NCI-H82 (cell line): ENCODE results near the gene KRTAP4-2.
"Not testable (repeated sequence)": the region's sequence is repeated elsewhere in the genome, so short reads cannot be mapped to it uniquely, and the experiment has no call there.

Source experiments
- DNase-seq: peaks from one replicate; lab custom pipeline; 2025; lab: John Stamatoyannopoulos, UW

KRTAP4-2 gene

DNA sequence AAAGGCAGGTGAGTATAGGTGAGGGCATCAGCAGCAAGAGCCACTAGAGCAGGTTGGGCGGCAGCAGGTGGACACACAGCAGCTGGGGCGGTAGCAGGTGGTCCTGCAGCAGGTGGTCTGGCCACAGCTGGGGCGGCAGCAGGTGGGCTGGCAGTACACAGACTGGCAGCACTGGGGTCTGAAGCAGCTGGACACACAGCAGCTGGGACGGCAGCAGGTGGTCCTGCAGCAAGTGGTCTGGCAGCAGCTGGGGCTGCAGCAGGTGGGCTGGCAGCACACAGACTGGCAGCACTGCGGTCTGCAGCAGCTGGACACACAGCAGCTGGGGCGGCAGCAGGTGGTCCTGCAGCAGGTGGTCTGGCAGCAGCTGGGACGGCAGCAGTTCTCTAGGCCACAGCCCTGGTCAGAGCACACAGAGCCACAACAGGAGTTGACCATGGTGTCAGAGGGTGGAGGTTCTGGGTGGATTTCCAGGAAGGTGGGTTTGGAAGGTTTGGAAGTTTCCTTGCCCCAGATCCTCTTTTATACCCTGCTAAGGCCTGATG, at the start of gene KRTAP4-2:
TSS of gene KRTAP4-2 (minus strand) at position 495 of the 545 bp plus-strand sequence. CDS start at position 438, 57 bp downstream.
- DNase-seq = no peak

DNA sequence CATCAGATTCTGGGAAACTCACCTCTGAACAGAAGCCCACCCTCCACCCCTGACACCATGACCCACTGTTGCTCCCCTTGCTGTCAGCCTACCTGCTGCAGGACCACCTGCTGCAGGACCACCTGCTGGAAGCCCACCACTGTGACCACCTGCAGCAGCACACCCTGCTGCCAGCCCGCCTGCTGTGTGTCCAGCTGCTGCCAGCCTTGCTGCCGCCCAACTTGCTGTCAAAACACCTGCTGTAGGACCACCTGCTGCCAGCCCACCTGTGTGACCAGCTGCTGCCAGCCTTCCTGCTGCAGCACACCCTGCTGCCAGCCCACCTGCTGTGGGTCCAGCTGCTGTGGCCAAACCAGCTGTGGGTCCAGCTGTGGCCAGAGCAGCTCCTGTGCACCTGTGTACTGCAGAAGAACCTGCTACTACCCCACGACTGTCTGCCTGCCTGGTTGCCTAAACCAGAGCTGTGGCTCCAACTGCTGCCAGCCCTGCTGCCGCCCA, 48.6 kb upstream of the KRTAP4-2 start, which contains the start of gene KRTAP9-2:
TSS of gene KRTAP9-2 (plus strand) at position 51 of the 498 bp plus-strand sequence. CDS start at position 58, 7 bp downstream.
- DNase-seq = not testable (repeated sequence)

DNA sequence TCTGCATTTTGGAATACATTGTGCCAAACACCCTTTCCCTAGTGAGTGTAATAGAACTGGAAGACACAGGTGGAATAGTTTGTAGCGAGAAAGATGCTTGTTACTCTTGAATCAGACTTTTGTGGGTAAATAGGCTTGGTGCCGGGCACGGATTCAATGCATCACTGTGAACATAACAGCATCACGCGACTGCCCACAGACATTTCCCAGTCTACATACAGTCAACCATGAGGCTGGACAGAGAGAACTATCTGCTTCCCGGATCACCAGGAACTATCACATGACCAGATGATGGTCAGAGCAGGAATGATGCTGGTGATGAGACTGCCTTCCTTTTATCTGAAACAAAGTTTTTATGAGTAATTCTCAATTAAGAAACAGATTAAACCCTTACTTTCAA, 48.0 kb upstream of the KRTAP4-2 start:
- no peak for DNase-seq

DNA sequence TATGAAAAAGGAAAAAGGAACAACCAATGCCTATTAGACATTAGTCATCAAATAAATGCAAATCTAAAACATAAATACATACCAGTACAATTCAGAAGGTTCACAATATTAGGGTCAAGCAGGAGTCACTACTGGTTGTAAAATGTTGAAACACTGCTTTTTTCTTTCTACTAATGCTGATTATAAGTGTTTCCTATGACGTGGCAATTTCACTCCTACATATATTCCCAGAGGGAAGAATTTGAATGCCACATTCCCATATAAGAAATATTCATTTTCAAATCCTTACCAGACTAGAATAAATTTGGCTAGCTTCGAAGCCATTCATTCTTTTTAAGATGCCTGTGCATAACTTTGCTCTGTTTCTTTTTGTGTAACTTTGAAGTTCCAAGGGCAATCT, 45.8 kb upstream of the KRTAP4-2 start:
- DNase-seq = no peak

DNA sequence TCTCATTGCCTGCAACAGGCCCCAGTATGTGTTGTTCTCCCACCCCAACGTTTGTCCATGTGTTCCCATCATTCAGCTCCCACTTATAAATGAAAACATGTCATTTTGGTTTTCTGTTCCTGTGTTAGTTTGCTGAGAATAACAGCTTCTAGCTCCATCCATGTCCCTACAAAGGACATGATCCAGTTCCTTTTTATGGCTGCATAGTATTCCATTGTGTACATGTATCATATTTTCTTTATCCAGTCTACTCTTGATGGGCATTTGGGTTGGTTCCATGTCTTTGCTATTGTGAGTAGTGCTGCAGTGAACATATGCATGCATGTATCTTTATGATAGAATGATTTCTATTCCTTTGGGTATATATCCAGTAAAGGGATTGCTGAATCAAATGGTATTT, 37.7 kb upstream of the KRTAP4-2 start:
- DNase-seq = no peak

DNA sequence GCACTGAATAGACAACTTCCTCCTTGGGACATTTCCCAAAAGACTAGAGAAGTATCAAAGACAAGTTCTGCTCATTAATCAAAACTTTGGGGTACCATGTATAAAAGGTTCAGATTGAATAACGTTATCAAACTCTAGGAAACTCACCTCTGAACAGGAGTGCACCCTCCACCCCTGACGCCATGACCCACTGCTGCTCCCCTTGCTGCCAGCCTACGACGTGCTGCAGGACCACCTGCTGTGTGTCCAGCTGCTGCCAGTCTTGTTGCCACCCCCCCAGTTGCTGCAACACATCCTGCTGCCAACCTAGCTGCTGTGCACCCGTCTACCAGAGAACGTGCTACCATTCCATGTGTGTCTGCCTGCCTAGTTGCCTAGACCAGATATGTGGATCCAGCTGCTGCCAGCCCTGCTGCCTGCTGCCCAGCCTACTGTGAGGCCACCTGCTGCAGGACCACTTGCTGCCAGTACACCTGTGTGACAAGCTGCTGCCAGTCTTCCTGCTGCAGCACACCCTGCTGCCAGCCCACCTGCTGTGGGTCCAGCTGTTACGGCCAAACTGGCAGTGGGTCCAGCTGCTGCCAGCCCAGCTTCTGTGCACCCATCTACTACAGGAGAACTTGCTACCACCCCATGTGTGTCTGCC, 34.6 kb upstream of the KRTAP4-2 start:
- no peak for DNase-seq

DNA sequence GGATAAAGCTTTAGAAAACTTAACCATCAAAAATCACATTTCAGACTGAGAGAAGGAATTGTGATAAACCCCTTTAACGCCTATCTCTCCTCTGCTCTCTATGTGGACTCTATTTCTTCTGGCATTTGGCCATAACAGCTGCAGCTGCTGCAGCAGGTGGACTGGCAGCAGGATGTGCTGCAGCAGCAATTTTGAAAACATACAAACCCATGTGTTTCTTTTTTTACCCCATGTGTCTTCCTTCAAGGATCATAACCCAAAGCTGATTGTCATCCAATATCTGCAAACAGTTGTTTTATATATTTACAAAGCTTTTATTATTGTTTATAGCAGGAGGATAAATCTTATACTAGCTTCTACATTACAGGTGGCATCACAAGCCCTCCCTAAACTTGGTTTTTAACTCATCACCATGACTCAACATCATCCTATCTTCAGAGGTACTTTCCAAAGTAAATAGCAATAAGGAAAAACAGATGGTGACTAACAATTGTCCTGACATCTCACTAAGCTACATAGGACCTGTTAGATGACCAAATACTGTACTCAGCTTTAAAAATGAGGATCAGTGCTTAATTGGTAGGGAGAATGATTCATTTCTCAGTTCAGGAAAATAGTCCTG, 33.9 kb upstream of the KRTAP4-2 start:
- no peak for DNase-seq

DNA sequence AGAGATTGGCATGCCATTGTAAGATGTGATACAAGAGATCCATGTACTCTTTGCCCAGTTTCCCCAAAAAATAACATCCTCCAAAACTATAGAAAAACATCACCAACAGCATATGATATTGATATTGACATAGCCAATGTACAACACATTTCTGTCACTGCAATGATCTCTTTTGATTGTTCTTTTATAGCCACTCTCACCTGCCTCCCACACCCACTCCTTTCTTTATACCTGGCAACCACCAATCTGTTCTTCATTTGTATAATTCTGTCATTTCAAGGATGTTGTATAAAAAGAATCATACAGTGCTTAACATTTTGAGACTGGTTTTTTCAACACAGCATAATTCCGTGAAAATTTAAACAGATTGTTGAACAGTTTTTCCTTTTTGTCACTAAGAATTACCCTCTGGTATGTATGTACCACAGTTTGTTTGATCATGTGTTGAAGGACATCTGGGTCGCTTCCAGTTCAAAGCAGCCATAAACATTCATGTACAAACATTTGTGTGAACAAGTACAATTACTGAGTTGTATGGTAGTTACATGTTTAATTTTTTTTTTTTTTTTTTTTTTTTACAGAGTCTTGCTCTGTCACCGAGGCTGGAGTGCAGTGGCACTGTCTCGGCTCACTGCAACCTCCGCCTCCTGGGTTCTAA, 21.5 kb upstream of the KRTAP4-2 start:
- DNase-seq = no peak

DNA sequence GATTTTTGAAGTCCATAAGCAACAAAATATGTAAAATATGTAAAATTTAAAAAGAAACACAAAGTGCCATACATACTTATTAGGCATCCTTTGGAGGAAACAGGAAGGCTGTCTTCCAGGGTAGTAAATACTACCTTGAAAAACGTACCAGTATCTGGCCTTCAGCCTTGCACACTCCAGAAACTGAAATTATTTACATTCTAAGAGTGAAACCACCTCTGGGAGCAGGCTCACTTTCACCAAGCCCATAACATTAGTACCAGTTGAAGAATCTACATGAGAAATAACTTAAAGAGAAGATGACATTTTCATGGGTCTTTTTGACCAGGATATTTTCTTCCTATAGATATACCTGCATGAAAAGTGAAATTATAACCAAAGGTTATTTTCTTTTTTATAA, 18.0 kb upstream of the KRTAP4-2 start:
- DNase-seq = no peak

DNA sequence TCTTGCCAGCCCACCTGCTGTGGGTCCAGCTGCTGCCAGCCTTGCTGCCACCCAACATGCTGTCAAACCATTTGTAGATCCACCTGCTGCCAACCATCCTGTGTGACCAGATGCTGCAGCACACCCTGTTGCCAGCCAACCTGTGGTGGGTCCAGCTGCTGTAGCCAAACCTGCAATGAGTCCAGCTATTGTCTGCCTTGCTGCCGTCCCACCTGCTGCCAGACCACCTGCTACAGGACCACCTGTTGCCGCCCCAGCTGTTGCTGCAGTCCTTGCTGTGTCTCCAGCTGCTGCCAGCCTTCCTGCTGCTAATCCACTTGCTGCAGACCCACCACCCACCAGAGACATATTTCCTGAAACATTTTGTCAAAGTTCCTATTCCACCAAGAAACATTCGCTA, 12.3 kb upstream of the KRTAP4-2 start:
- no peak for DNase-seq

DNA sequence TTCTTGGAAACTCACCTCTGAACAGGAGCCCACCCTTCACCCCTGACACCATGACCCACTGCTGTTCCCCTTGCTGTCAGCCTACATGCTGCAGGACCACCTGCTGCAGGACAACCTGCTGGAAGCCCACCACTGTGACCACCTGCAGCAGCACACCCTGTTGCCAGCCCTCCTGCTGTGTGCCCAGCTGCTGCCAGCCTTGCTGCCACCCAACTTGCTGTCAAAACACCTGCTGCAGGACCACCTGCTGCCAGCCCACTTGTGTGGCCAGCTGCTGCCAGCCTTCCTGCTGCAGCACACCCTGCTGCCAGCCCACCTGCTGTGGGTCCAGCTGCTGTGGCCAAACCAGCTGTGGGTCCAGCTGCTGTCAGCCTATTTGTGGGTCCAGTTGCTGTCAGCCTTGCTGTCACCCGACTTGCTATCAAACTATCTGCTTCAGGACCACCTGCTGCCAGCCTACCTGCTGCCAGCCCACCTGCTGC, 11.9 kb upstream of the KRTAP4-2 start, which contains the start of gene KRTAP9-1:
TSS of gene KRTAP9-1 (plus strand) at position 51 of the 482 bp plus-strand sequence. CDS start at position 51, 0 bp downstream.
- not testable (repeated sequence) for DNase-seq

DNA sequence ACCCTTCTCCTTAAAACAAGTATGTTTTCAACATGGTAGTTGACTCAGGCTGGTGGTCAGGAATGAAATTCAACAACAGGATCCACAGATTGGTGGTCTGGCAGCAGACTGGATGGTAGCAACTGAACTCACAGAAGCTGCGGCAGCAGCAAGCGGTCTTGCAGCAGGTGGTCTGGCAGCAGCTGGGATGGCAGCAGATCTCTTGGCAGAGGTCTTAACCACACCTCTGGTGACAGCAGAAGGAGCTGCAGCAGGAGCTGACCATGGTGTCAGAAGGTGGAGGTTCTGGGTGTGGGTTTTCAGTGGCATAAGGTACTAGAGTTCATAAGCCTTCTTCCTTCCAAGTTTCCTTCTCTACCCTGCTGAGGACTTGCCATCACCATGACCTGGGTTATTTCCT, 8.9 kb upstream of the KRTAP4-2 start:
- no peak for DNase-seq

DNA sequence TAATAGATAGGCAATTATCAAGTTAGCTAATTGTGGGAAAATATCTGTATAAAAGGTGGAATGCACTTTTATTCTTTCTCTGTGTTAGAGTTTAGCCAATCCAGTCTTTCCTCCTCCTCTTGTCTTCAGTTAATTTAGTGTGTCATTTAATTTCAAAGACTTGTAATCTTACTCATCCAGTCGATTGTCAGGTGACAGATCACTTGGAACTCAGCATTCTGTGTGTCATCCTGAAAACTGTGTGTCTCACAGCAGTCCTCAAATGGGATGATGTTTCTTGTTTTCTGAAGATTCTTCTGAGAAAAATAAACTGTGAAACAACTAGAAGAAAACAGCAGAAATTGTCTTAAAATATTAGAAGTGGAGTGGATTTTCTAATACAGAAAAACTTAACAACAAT, 7.0 kb upstream of the KRTAP4-2 start:
- DNase-seq = no peak

DNA sequence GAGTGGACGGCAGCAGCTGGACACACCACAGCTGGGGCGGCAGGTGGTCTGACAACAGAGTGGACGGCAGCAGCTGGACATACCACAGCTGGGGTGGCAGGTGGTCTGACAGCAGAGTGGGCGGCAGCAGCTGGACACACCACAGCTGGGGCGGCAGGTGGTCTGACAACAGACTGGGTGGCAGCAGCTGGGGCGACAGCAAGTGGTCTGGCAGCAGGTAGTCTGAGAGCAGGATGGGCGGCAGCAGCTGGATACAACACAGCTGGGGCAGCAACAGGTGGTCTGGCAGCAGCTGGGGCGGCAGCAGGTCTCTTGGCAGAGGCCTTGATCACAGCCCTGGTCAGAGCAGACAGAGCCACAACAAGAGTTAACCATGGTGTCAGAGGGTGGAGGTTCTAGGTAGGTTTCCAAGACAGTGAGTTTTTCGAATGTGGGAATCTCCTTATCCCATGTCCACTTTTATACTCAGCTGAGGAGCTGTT, 6.5 kb upstream of the KRTAP4-2 start, which contains the start of gene KRTAP4-1:
TSS of gene KRTAP4-1 (minus strand) at position 432 of the 482 bp plus-strand sequence. CDS start at position 375, 57 bp downstream.
- no peak for DNase-seq

DNA sequence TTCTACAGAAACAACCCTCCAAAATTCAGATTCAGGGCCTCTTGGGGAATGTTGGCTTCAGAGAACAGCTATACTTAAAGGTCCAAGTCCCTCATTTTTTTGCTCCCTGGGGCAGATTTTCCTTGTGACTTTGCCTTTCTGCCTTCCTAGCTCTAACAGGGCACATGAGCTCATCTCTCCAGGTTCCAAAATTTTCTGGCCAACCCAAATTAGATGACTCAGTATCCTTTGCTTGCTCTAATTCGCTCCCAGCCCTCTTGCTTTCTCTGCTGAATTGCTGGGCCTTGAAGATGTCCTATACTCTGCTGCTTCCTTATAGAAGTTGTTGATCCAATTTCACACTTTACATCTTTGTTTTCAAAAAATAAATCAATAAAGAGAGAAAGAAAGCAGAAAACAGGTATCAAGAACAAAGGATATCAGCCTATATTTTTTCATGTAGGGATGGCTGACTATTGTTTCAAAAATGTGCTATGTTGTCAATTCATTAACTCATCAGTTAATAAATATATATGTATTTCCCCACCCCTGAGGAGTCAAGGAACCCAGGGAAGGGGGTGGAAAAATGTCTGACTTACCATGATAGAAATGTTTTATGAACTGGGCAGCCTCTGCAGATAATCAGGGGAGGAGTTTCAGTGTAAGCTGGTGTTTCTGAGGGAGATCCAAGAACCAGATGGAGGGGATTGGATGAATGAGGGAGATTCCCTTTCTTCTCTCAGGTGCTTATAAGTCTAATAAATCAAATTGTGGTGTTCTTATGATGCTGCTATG, 1.0 kb upstream of the KRTAP4-2 start:
- no peak for DNase-seq

DNA sequence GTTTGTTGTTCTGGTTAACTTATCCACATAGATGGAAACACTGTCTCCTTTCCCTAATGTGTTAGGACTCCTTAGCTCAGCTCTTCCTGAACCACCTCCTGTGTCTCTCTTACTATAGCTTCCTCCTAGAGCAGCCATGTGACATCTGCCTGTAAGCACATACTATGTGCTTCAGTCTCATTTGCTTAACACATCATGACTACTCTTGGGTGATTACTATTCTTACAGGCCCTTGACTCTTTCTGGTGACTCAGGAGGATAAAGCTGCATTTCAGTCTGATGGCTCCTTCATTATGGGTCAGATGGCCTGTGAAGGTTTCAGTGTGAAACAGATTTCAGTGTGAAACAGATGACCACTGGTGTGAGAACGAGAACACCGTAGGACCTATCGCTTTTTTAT, 320 bp upstream of the KRTAP4-2 start:
- no peak for DNase-seq

DNA sequence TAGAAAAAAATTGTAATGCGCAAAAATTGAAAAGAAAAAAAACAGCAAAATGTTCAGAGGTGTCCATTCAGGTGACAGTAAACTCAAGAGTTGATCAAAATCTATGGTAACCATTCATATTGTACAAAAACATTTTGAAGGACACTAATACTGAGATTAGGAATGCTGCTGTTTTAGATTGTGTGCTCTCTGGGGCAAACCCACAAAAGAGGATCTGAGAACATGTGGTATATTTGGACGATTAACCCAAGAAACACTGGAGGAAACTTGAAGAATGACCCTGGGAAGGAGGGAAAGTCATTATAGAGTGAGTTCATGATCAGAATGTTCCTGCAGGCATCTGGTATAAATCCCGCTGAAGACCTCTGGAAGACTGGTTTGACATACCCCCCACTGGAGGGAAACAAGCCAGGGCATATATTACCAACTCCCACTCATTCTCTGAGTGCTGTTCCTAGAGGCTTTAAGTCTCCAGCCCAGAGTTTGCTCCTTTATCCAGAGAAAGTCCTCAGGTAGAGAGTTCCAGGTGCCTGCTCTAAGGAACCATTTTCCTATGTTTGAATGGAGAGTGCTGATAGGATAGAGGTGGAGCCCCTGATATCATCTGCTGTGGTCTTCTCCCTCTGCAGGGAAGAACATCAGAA, 1.2 kb downstream of the KRTAP4-2 start:
- DNase-seq = no peak

DNA sequence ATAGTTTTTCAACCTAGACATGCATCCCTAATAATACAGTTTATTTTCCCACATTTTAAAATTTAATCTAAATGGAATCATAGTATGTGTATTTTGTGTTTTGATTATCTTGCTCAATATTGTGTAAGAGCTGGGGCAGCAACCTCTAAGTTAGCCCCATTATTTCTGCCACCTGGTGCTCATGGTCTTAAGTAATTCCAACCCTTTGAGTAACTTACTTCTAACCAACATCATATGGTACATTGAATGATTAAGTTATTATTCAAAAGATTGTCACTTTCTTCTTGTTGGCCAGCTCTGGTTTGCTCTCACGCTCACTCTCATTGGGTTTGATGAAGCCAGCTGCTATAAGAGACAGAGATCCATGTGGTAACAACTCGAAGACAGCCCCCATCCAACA, 6.1 kb downstream of the KRTAP4-2 start:
- DNase-seq = no peak

DNA sequence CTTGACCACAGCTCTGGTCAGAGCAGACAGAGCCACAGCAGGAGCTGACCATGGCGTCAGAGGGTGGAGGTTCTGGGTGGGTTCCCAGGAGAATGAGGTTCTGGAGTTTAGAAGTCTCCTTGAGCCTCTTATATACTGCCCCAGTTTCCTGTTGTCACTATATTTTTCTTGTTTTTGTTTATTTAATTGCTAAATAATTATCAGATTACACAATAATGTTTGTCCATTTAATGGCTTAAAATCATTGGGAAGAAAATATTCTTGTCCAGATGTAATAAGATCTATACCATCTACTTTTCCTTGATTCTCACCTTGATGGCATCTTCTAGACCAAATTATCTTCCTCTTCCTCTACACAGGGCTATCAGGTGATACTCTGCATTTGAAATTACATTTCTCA, 9.9 kb downstream of the KRTAP4-2 start, which contains the start of gene KRTAP4-3:
TSS of gene KRTAP4-3 (minus strand) at position 101 of the 400 bp plus-strand sequence. CDS start at position 52, 49 bp downstream.
- no peak for DNase-seq

DNA sequence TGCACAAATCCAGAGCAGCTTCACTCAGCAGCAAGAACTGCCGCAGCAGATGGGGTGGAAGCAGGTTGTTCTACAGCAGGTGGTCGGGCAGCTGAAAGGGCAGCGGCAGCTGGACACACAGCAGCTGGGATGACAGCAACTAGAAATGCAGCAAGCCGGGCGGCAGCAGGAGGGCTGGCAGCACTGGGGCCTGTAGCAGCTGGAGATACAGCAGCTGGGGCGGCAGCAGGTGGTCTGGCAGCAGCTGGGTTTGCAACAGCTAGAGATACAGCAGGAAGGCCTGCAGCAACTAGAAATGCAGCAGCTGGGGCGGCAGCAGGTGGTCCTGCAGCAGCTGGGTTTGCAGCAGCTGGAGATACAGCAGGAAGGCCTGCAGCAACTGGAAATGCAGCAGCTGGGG, 10.5 kb downstream of the KRTAP4-2 start:
- DNase-seq = no peak

DNA sequence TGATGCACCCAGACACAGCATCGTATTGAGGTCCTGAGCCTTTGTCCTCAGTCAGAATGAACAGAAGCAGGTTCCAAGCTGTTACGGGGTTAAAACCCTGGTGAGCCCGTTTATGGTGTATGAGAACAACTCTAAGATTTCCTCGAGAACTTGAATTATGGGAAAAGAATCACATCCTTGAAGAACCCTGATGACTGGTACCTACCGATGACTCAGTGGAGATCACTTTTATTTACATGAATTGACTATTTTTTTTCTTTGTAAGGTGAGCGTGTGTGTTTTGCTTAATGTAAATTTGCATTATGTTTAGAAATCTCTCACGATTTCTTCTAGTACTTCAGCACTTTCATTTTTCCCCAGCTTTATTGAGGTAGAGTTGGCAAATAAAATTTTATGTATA, 14.2 kb downstream of the KRTAP4-2 start:
- DNase-seq = no peak
